ENCODE measurements around the gene RABGEF1. TPM values are rescaled to one million over a fixed set of nuclear protein-coding genes. Genes with fewer than 3 reads are reported as not detected.
"Not testable (repeated sequence)": the region's sequence is repeated elsewhere in the genome, so short reads cannot be mapped to it uniquely, and the experiment has no call there.

The RABGEF1 gene
- total RNA-seq, 1 donor from 2014 or later: 19.2 TPM

GRCh38 chr7:66824041-66824440 is 83.5 kb downstream of the RABGEF1 start:
- DNase-seq (ENCODE audit: low read depth): no peak
- TF ChIP-seq, protein P1, sequence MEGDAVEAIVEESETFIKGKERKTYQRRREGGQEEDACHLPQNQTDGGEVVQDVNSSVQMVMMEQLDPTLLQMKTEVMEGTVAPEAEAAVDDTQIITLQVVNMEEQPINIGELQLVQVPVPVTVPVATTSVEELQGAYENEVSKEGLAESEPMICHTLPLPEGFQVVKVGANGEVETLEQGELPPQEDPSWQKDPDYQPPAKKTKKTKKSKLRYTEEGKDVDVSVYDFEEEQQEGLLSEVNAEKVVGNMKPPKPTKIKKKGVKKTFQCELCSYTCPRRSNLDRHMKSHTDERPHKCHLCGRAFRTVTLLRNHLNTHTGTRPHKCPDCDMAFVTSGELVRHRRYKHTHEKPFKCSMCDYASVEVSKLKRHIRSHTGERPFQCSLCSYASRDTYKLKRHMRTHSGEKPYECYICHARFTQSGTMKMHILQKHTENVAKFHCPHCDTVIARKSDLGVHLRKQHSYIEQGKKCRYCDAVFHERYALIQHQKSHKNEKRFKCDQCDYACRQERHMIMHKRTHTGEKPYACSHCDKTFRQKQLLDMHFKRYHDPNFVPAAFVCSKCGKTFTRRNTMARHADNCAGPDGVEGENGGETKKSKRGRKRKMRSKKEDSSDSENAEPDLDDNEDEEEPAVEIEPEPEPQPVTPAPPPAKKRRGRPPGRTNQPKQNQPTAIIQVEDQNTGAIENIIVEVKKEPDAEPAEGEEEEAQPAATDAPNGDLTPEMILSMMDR (conservative IDR thresholded peaks at IDR 0.05; ENCODE audit: low read depth, low read length): no peak
- no peak overlapping the region for H3K4me3 ChIP-seq (ENCODE audit: low read depth, low read length)

DNA sequence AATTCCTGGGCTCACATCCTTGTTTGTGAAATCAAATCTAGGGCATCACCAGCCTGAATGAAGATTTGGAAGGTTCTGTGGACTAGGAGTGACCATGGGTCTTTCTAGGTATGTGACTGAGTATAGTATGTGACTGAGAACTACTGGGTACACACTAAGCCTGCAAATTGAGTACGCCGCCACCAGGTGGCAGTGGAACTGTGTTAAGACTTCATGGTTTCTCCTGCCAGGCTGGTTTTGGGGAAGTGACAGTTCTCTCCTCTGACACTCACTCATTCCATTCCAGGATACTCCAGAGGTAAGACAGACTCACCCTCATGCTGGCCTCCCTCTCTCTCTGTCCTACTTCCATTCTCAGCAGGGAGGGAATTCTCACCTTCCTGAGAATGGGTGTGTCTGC is 85.0 kb downstream of the RABGEF1 start:
- not testable (repeated sequence) for DNase-seq (ENCODE audit: low read depth); H3K4me3 ChIP-seq (ENCODE audit: low read depth, low read length)
- TF ChIP-seq, protein P1 (conservative IDR thresholded peaks at IDR 0.05; ENCODE audit: low read depth, low read length): peak; percentile 43

- TF ChIP-seq, protein P1 (conservative IDR thresholded peaks at IDR 0.05; ENCODE audit: low read depth, low read length): no peak
- DNase-seq (ENCODE audit: low read depth): no peak
- H3K4me3 ChIP-seq (ENCODE audit: low read depth, low read length): no peak overlapping the region
Measured at GRCh38 chr7:66826649-66827048, 86.1 kb downstream of the RABGEF1 start.

GRCh38 chr7:66830976-66831375 is 90.4 kb downstream of the RABGEF1 start:
- DNase-seq (ENCODE audit: low read depth); H3K4me3 ChIP-seq (ENCODE audit: low read depth, low read length): not testable (repeated sequence)

DNA sequence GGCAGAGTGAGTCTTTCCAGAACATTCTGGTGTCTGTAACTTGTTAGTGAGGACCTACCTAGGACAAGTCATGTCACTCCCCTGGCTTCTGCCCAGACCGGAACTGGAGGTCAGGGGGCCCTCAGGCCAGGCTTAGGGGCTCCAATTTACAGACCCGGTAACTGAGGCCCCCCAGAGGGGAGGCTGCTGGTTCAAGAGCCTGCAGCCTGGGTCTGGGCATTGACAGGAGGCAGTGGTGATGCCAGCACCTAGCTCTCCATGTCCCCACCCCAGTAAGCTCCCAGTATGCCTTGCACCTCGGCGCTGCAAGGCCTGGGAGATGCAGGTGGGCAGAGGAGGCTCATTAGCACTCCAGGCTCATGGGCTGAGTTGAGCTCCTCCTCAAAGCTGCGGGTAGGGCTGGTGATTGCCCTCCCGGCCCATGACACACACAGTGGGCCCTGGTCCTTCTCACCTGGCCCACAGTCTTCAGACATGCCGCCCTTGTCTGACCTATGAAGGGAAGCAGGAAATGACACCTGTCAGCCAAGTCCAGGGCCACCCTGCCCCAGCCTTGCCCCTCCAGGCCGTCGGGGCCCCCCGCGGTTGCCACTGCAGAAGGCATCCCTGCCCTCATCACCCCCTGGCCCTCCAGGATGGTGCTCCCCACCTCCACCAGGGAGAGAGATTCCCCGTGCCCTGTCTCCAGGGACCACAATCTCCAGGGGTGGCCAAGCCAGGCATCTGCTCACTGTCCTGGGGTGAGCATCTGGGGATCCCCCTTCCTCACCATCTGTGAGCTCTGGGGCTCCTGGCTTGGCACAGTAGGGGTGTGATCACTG is 92.2 kb downstream of the RABGEF1 start:
- no peak overlapping the region for H3K4me3 ChIP-seq (ENCODE audit: low read depth, low read length)
- no peak for DNase-seq (ENCODE audit: low read depth)
- TF ChIP-seq, protein P1 (conservative IDR thresholded peaks at IDR 0.05; ENCODE audit: low read depth, low read length): no peak

DNA sequence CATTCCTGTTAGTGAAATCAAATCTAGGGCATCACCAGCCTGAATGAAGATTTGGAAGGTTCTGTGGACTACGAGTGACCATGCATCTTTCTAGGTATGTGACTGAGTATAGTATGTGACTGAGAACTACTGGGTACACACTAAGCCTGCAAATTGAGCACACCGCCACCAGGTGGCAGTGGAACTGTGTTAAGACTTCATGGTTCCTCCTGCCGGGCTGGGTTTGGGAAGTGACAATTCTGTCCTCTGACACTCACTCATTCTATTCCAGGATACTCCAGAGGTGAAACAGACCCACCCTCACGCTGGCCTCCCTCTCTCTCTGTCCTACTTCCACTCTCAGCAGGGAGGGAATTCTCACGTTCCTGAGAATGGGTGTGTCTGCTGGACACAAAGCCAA is 96.5 kb downstream of the RABGEF1 start:
- no peak for DNase-seq (ENCODE audit: low read depth)
- TF ChIP-seq, protein P1 (conservative IDR thresholded peaks at IDR 0.05; ENCODE audit: low read depth, low read length): peak; percentile 49
- H3K4me3 ChIP-seq (ENCODE audit: low read depth, low read length): no peak overlapping the region

- TF ChIP-seq, protein P1 (conservative IDR thresholded peaks at IDR 0.05; ENCODE audit: low read depth, low read length): no peak
- no peak overlapping the region for H3K4me3 ChIP-seq (ENCODE audit: low read depth, low read length)
- no peak for DNase-seq (ENCODE audit: low read depth)
Measured at GRCh38 chr7:66837661-66838060, 97.1 kb downstream of the RABGEF1 start.

Measured in epithelial cell of proximal tubule (primary cell).